Esophagus squamous epithelium (tissue), 5 donors: ENCODE measurements around the gene LRRC3C. TPM values are rescaled to one million over a fixed set of nuclear protein-coding genes. Genes with fewer than 3 reads are reported as not detected.

Experiments used
- DNase-seq: peaks from one replicate; lab custom pipeline; 2025; lab: John Stamatoyannopoulos, UW
- H3K27ac ChIP-seq, 4 donors: fragments of 200-600 bp; sonication (generic); one replicate each; pipeline ENCODE4 v1.5.1; 2016 to 2019; ENCODE audit warnings: mild to moderate bottlenecking in 1 of 4
- H3K27me3 ChIP-seq, 4 donors: fragments of 200-600 bp; sonication (generic); 1 replicate in 3 of 4; 2 replicates in 1 of 4; pipeline versions ENCODE4 v1.5.1 to v1.6.0; 2017 to 2021; ENCODE audit warnings: antibody characterized with exemption in 1 of 4
- H3K36me3 ChIP-seq, 3 donors: fragments of 200-600 bp; sonication (generic); one replicate each; pipeline ENCODE4 v1.5.1; 2016 to 2019
- H3K4me1 ChIP-seq, 3 donors: fragments of 200-600 bp; sonication (generic); one replicate each; pipeline ENCODE4 v1.5.1; 2017 to 2019
- H3K4me3 ChIP-seq, 4 donors: fragments of 200-600 bp; sonication (generic); 1 replicate in 3 of 4; 2 replicates in 1 of 4; pipeline ENCODE4 v1.5.1; 2016 to 2019; ENCODE audit warnings: mild to moderate bottlenecking in 2 of 4, moderate library complexity in 1 of 4
- H3K9me3 ChIP-seq, 3 donors: fragments of 200-600 bp; sonication (generic); one replicate each; pipeline ENCODE4 v1.5.1; 2016 to 2019
- POLR2A ChIP-seq, 4 donors: fragments of 450-650 bp; IDR thresholded peaks; one replicate each; pipeline ENCODE4 v1.6.1; 2017; ENCODE audit warnings: antibody characterized with exemption in 4 of 4, mild to moderate bottlenecking in 4 of 4, moderate library complexity in 3 of 4
- WGBS, 2 donors: methylation state at CpG; one replicate each; pipeline ENCODE4 v1.1.5; 2018; 5-methylcytosine and 5-hydroxymethylcytosine counted together
- intact Hi-C: fragments of 100-400 bp; cut with DNase I; formaldehyde crosslinking; loops from one replicate; pipeline ENCODE4 v1.15.0; 2022
- total RNA-seq, 4 donors: library from RNA; depleted of rRNA; stranded (reverse); fragments of >200 nt; gene quantifications; one replicate each; pipeline ENCODE4 v1.1.0, GENCODE V29; 2016
- TF ChIP-seq, protein P1 (sequence below), 6 experiments: fragments of 450-650 bp in 4 of 6; fragments of 200-600 bp in 2 of 6; sonication (generic) in 2 of 6; IDR thresholded peaks; one replicate each; pipeline ENCODE4 v1.5.1; 2016 to 2019; ENCODE audit warnings: antibody characterized with exemption in 6 of 6, mild to moderate bottlenecking in 4 of 6, moderate library complexity in 4 of 6
- donor health status: DM: yes; HTN: yes; CAD: no.

The LRRC3C gene
- total RNA-seq, 4 donors from 2014 or later = not detected

- no peaks in the 10 kb centered on the region for H3K27me3 ChIP-seq
- no peak for TF ChIP-seq POLR2A (IDR thresholded peaks at IDR 0.05)
- TF ChIP-seq, protein P1, sequence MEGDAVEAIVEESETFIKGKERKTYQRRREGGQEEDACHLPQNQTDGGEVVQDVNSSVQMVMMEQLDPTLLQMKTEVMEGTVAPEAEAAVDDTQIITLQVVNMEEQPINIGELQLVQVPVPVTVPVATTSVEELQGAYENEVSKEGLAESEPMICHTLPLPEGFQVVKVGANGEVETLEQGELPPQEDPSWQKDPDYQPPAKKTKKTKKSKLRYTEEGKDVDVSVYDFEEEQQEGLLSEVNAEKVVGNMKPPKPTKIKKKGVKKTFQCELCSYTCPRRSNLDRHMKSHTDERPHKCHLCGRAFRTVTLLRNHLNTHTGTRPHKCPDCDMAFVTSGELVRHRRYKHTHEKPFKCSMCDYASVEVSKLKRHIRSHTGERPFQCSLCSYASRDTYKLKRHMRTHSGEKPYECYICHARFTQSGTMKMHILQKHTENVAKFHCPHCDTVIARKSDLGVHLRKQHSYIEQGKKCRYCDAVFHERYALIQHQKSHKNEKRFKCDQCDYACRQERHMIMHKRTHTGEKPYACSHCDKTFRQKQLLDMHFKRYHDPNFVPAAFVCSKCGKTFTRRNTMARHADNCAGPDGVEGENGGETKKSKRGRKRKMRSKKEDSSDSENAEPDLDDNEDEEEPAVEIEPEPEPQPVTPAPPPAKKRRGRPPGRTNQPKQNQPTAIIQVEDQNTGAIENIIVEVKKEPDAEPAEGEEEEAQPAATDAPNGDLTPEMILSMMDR (IDR thresholded peaks at IDR 0.05) = no peak
- H3K27ac ChIP-seq = no peak overlapping the region
- intact Hi-C loops = no loop called here
- H3K9me3 ChIP-seq = no peaks in the 10 kb centered on the region
- 61 to 68% methylated on average over 10 to 14 of the region's 17 CpGs for WGBS, 2 donors
- H3K4me3 ChIP-seq = no peak overlapping the region
- DNase-seq = no peak
- peaks cover 13 to 52% (median 24%) of the 10 kb centered on the region in 3 donors for H3K36me3 ChIP-seq
- peaks cover 26 to 67% (median 45%) of the 10 kb centered on the region in 3 donors for H3K4me1 ChIP-seq
Measured at GRCh38 chr17:39923836-39924690, 3.5 kb upstream of the LRRC3C start.

DNA sequence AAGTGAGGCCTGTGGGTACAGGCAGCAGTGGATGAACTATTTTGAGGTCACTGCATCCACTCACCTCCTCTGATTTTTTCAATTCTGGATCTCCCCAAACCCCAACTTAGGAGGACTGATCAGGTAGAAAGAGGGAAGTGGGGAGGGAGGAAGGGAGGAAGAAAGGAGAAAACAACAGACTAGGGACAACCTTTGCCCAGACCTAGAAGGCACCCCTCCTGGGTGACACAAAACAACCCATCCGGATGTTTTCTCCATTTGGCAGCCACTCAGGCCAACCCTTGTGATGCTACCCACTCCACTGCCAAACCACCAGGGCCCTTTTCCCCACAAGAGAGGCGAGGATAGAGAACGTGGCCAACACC is 2.9 kb upstream of the LRRC3C start:
- H3K36me3 ChIP-seq = peaks cover 11 to 46% (median 24%) of the 10 kb centered on the region in 3 donors
- intact Hi-C loops = no loop called here
- H3K27me3 ChIP-seq = no peaks in the 10 kb centered on the region
- TF ChIP-seq, protein P1 (IDR thresholded peaks at IDR 0.05) = no peak
- no peak for TF ChIP-seq POLR2A (IDR thresholded peaks at IDR 0.05)
- peaks cover 30 to 74% (median 48%) of the 10 kb centered on the region in 3 donors for H3K4me1 ChIP-seq
- H3K27ac ChIP-seq = no peak overlapping the region
- DNase-seq = no peak
- no peak overlapping the region for H3K4me3 ChIP-seq
- H3K9me3 ChIP-seq = no peaks in the 10 kb centered on the region
- 69 to 72% methylated on average over 3 of the region's 3 CpGs for WGBS, 2 donors

DNA sequence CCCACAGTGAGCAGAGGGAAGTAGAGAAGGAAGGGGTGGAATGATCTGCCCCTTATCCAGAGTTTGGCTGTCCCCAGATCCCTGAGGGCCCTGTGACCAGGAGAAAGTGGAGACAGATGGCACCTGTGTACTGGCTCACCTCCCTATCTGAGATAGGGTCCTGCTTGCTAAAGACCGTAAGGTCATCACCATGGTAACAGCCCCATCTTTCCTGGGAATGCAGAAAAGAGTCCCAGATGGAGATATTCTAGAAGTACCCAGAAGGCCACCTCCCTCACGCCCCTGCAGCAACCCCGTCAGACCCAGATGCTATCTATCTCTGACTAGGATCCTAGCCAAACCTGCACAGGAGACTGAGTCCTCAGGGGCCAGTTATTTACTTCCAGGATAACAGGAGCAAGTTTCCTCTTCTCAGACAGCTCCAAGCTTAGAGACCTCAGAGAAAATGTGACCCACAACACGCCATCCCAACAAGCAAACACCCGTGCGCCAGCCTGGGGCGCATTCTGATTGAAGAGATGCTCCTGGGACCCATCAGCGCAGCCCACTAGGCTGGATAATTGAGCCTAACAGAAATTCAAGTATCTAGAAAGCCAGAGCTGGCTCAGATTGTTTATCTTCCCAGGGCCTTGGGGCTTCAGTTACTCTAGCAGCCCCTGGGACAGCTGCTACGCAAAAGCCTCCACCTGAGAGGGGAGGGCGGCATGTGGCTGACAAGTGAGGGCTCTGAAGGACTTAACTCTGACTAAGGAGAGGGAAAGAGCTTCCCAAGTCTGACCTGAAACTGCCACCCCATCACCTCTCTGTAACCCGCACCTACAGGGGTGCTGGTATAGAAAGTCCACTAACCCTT is 2.0 kb upstream of the LRRC3C start:
- no peaks in the 10 kb centered on the region for H3K27me3 ChIP-seq
- no peak for TF ChIP-seq POLR2A (IDR thresholded peaks at IDR 0.05)
- TF ChIP-seq, protein P1 (IDR thresholded peaks at IDR 0.05) = no peak
- peaks cover 30 to 77% (median 51%) of the 10 kb centered on the region in 3 donors for H3K4me1 ChIP-seq
- intact Hi-C loops = no loop called here
- H3K9me3 ChIP-seq = no peaks in the 10 kb centered on the region
- peak overlapping the region in 1 of 4 donors; percentile 86 for H3K4me3 ChIP-seq
- 95% methylated on average over 8 of the region's 11 CpGs; no CpG with 5 or more reads in 1 of the 2 donors for WGBS, 2 donors
- peaks cover 11 to 38% (median 24%) of the 10 kb centered on the region in 3 donors for H3K36me3 ChIP-seq
- no peak for DNase-seq
- peak overlapping the region in 3 of 4 donors; percentile 28 to 93 (median 92) for H3K27ac ChIP-seq

DNA sequence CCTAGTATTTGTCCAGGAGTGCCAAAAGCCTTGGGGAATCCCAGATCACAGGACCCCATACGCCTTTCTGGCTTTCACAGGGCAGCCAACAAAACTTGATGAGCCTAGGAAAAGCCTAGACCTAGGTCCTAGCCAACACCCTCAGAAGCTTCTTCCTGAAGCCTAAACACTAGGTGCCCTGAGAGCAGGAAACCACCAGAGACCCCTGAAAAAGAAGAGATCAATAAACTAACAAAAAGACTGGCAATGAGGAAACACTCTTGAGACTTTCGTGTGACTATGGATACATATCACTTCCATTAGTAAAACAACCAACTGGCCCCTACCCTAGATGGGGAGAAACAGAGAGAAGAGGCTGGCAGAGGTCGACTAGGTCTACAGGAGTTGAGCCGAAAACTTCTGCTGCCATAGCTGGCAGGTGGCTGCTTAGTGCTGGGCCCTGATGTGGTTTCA is 1.4 kb upstream of the LRRC3C start:
- no peak for DNase-seq
- intact Hi-C loops = no loop called here

More for the DNA sequence above, 1.4 kb upstream of the LRRC3C start:
- H3K36me3 ChIP-seq = peaks cover 11 to 32% (median 24%) of the 10 kb centered on the region in 3 donors
- H3K9me3 ChIP-seq = no peaks in the 10 kb centered on the region
- peak overlapping the region; percentile 86 to 96 (median 90) for H3K4me3 ChIP-seq
- TF ChIP-seq, protein P1 (IDR thresholded peaks at IDR 0.05) = no peak
- no peak for TF ChIP-seq POLR2A (IDR thresholded peaks at IDR 0.05)
- peaks cover 30 to 71% (median 50%) of the 10 kb centered on the region in 3 donors for H3K4me1 ChIP-seq
- peak overlapping the region; percentile 28 to 93 (median 92) for H3K27ac ChIP-seq
- 5 to 22% methylated on average over 3 to 4 of the region's 4 CpGs for WGBS, 2 donors
- H3K27me3 ChIP-seq = no peaks in the 10 kb centered on the region
